ENCODE measurements around the gene RB1.
"Not testable (repeated sequence)": the region's sequence is repeated elsewhere in the genome, so short reads cannot be mapped to it uniquely, and the experiment has no call there.

The RB1 gene

GRCh38 chr13:48349525-48349924 is 46.0 kb downstream of the RB1 start:
- DNase-seq (ENCODE audit: low spot score): no peak

- DNase-seq (ENCODE audit: low spot score): no peak
Measured at GRCh38 chr13:48353590-48353989, 50.0 kb downstream of the RB1 start.

GRCh38 chr13:48355524-48355923 is 52.0 kb downstream of the RB1 start:
- DNase-seq (ENCODE audit: low spot score): not testable (repeated sequence)

- no peak for DNase-seq (ENCODE audit: low spot score)
Measured at GRCh38 chr13:48356750-48357149, 53.2 kb downstream of the RB1 start.

- no peak for DNase-seq (ENCODE audit: low spot score)
Measured at GRCh38 chr13:48369988-48370387, 66.4 kb downstream of the RB1 start.

GRCh38 chr13:48370815-48371214 is 67.3 kb downstream of the RB1 start:
- DNase-seq (ENCODE audit: low spot score): no peak

GRCh38 chr13:48377857-48378256 is 74.3 kb downstream of the RB1 start:
- DNase-seq (ENCODE audit: low spot score): no peak

GRCh38 chr13:48380581-48380980 is 77.0 kb downstream of the RB1 start:
- DNase-seq (ENCODE audit: low spot score): no peak

GRCh38 chr13:48383384-48383783 is 79.8 kb downstream of the RB1 start:
- DNase-seq (ENCODE audit: low spot score): no peak

GRCh38 chr13:48386816-48387215 is 83.3 kb downstream of the RB1 start:
- DNase-seq (ENCODE audit: low spot score): no peak

- no peak for DNase-seq (ENCODE audit: low spot score)
Measured at GRCh38 chr13:48391257-48391656, 87.7 kb downstream of the RB1 start.

- no peak for DNase-seq (ENCODE audit: low spot score)
Measured at GRCh38 chr13:48393030-48393697, 89.6 kb downstream of the RB1 start.

- no peak for DNase-seq (ENCODE audit: low spot score)
Measured at GRCh38 chr13:48393698-48394085, 90.1 kb downstream of the RB1 start.

- no peak for DNase-seq (ENCODE audit: low spot score)
Measured at GRCh38 chr13:48397744-48398143, 94.2 kb downstream of the RB1 start.

GRCh38 chr13:48398450-48399095 is 95.0 kb downstream of the RB1 start:
- DNase-seq (ENCODE audit: low spot score): no peak

GRCh38 chr13:48400090-48400694 is 96.6 kb downstream of the RB1 start:
- no peak for DNase-seq (ENCODE audit: low spot score)

GRCh38 chr13:48400850-48401291 is 97.3 kb downstream of the RB1 start:
- DNase-seq (ENCODE audit: low spot score): peak; percentile 34

- peak; percentile 14 for DNase-seq (ENCODE audit: low spot score)
Measured at GRCh38 chr13:48401480-48401879, 97.9 kb downstream of the RB1 start.

GRCh38 chr13:48402325-48402932 is 98.9 kb downstream of the RB1 start:
- no peak for DNase-seq (ENCODE audit: low spot score)

GRCh38 chr13:48403151-48403631 is 99.6 kb downstream of the RB1 start:
- peak; percentile 48 for DNase-seq (ENCODE audit: low spot score)

GRCh38 chr13:48403913-48404312 is 100.4 kb downstream of the RB1 start:
- DNase-seq (ENCODE audit: low spot score): no peak

GRCh38 chr13:48404952-48405351 is 101.4 kb downstream of the RB1 start:
- DNase-seq (ENCODE audit: low spot score): no peak

- DNase-seq (ENCODE audit: low spot score): no peak
Measured at GRCh38 chr13:48405875-48406274, 102.3 kb downstream of the RB1 start.
